ENCODE data around the gene ZNF629.
A peak's percentile ranks its signal among the peaks of the same experiment; 100 is the strongest.

Gene ZNF629

DNA sequence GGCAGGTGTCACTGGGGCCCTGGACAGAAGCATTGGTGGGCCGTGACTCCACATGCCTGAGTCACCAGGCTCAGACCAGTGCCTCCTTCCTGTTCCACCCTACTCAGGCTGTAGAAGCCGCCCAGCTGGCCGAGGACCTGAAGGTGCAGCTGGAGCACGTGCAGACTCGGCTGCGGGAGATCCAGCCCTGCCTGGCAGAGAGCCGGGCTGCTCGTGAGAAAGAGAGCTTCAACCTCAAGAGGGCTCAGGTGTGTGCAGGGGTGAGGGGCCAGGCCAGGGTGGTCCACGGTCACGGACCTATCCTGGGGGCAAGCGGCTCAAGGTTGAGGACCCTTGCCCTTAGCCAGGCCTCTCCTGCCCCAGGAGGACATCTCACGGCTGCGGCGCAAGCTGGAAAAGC is 15.3 kb downstream of the ZNF629 start:
- in situ Hi-C loops (cut with HindIII; ENCODE audit: low pct_unique_long_range_greater_than_20kb, low sequenced_read_pairs): no loop called here
- no peak for DNase-seq (ENCODE audit: low read depth in 1 of 2, low spot score in 1 of 2)
- TF ChIP-seq JUND (IDR thresholded peaks at IDR 0.05; ENCODE audit: low read depth): no peak

DNA sequence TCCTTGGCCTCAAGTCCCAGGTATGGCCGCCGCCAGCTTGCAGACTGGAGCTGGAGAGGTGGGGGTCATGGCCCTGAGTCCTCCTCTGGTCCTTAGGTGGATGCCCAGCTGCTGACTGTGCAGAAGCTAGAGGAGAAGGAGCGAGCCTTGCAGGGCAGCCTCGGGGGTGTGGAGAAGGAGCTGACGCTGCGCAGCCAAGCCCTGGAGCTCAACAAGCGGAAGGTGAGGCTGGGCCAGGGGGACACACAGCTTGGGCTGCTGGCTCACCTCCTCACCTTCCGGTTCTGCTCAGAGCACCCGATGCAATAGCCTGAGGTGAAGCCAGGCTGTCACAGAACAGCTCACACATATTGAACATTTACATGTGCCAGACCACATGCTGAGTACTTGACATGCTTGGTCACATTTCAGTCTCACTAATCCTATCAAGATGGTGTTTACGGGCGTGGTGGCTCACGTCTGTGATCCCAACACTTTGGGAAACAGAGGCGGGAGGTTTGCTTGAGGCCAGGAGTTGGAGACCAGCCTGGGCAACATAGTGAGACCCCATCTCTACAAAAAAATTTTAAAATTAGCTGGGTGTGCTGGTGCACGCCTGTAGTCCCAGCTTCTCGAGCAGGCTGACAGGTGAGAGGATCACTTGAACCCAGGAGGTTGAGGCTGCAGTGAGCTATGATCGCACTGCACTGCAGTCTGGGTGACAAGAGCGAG is 17.5 kb downstream of the ZNF629 start:
- in situ Hi-C loops (cut with HindIII; ENCODE audit: low pct_unique_long_range_greater_than_20kb, low sequenced_read_pairs): no loop called here
- no peak for TF ChIP-seq JUND (IDR thresholded peaks at IDR 0.05; ENCODE audit: low read depth)
- DNase-seq (ENCODE audit: low read depth in 1 of 2, low spot score in 1 of 2): no peak

DNA sequence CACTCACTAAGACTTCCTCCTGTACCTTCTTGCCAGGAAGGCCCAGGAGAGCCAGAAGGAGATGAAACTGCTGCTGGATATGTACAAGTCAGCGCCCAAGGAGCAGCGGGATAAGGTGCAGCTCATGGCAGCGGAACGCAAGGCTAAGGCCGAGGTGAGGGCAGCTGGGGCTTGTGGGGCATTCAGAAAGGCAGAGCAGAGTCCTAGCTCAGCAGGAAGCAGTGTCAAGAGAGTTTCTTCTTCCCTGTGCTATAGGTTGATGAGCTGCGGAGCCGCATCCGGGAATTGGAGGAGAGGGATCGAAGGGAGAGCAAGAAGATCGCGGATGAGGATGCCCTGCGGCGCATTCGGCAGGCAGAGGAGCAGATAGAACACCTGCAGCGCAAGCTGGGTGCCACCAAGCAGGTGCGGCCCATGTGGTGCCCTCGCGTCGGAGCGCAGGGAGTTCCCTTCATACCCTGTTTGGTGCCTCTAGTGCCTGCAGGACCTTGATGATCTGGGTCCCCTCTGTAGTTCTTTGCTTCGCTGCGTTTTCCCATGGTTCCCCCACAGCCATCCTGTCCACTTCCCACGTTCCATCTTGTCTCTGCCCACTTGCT is 18.3 kb downstream of the ZNF629 start:
- no peak for TF ChIP-seq JUND (IDR thresholded peaks at IDR 0.05; ENCODE audit: low read depth)
- in situ Hi-C loops (cut with HindIII; ENCODE audit: low pct_unique_long_range_greater_than_20kb, low sequenced_read_pairs): no loop called here
- no peak for DNase-seq (ENCODE audit: low read depth in 1 of 2, low spot score in 1 of 2)

DNA sequence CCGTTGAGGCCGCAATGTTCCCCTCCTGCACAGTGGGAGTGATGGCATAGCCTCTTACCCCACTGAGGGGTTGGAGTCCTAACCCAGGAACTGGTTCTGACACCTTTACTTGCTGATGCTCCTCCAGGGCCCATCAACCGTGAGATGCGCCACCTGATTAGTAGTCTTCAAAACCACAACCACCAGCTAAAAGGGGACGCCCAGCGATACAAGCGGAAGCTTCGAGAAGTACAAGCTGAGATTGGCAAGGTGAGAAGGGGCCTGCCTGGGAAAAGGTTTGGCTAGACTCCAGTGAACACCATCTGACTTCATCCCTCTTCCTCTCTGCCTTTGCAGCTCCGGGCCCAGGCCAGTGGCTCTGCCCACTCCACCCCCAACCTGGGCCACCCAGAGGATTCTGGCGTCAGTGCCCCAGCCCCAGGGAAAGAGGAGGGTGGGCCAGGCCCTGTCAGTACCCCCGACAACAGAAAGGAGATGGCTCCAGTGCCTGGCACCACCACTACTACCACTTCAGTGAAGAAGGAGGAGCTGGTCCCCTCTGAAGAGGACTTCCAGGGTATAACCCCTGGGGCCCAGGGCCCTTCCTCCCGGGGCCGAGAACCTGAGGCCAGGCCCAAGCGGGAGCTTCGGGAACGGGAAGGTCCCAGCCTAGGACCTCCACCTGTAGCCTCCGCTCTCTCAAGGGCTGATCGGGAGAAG is 19.1 kb downstream of the ZNF629 start:
- no peak for DNase-seq (ENCODE audit: low read depth in 1 of 2, low spot score in 1 of 2)
- in situ Hi-C loops (cut with HindIII; ENCODE audit: low pct_unique_long_range_greater_than_20kb, low sequenced_read_pairs): no loop called here
- TF ChIP-seq JUND (IDR thresholded peaks at IDR 0.05; ENCODE audit: low read depth): no peak

DNA sequence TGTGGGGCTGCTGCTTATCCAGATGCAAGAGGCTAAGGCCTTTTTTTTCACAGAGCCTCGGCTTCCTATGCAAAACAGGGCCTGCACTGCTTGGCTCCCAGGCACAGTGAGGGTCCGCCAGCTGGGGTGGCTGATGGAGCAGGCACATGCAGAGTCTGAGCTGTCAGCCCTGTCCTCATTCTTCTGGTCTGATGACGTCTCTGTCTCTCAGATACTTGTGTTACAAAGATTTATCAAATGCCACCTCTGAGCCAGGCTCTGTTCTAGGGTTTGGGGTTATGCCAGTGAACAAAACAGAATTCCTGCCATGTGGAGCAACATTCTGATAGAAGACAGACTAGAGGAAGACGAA is 20.1 kb downstream of the ZNF629 start:
- no peak for TF ChIP-seq JUND (IDR thresholded peaks at IDR 0.05; ENCODE audit: low read depth)
- DNase-seq (ENCODE audit: low read depth in 1 of 2, low spot score in 1 of 2): no peak
- in situ Hi-C loops (cut with HindIII; ENCODE audit: low pct_unique_long_range_greater_than_20kb, low sequenced_read_pairs): no loop called here

DNA sequence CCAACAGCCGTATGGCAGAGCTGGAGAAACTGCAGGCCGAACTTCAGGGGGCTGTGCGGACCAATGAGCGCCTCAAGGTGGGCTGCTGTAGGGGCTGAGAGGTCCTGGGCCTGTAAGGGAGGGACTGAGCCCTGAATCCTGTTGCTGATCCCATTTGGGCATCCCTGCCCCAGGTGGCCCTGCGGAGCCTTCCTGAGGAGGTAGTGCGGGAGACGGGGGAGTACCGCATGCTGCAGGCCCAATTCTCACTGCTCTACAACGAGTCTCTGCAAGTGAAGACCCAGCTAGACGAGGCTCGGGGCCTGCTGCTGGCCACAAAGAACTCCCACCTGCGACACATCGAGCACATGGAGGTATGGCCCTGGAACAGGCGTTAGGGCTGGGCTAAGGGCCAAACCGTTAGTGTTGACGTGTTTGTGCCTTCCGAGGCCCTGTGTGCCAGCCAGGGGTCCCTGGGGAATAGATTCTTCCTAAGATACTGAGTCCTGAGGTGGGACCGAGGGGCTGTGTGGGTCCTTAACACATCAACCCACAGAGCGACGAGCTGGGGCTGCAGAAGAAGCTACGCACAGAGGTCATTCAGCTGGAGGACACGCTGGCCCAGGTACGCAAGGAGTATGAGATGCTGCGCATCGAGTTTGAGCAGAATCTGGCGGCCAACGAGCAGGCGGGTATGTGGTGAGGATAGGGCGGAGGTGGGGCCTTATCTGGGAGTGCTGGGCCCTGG is 20.6 kb downstream of the ZNF629 start:
- in situ Hi-C loops (cut with HindIII; ENCODE audit: low pct_unique_long_range_greater_than_20kb, low sequenced_read_pairs): no loop called here

DNA sequence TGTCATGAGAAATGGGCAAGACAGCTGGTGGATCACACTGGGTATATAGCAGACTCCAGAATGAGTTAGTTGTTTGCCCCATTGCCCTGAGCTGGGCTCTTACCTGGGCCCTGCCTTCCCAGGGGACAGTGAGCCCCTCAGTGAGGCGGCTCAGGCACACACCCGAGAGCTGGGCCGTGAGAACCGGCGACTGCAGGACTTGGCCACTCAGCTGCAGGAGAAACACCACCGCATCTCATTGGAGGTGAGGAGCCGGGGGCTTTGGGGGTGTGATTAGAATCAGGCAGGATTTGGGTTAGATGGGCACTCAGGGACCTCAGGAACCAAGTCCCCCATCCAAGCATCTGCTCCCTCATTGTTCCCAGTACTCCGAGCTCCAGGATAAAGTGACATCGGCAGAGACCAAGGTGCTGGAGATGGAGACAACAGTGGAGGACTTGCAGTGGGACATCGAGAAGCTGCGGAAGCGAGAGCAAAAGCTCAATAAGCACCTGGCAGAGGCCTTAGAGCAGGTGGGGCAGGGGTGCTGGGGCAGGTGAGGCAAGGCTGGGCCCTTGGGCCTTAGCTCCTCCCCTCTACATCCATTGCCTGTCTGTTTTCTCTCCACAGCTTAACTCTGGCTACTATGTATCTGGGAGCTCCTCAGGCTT is 22.1 kb downstream of the ZNF629 start:
- no peak for DNase-seq (ENCODE audit: low read depth in 1 of 2, low spot score in 1 of 2)
- no peak for TF ChIP-seq JUND (IDR thresholded peaks at IDR 0.05; ENCODE audit: low read depth)
- in situ Hi-C loops (cut with HindIII; ENCODE audit: low pct_unique_long_range_greater_than_20kb, low sequenced_read_pairs): no loop called here

More for the DNA sequence above, 20.6 kb downstream of the ZNF629 start:
- no peak for DNase-seq (ENCODE audit: low read depth in 1 of 2, low spot score in 1 of 2)
- no peak for TF ChIP-seq JUND (IDR thresholded peaks at IDR 0.05; ENCODE audit: low read depth)

DNA sequence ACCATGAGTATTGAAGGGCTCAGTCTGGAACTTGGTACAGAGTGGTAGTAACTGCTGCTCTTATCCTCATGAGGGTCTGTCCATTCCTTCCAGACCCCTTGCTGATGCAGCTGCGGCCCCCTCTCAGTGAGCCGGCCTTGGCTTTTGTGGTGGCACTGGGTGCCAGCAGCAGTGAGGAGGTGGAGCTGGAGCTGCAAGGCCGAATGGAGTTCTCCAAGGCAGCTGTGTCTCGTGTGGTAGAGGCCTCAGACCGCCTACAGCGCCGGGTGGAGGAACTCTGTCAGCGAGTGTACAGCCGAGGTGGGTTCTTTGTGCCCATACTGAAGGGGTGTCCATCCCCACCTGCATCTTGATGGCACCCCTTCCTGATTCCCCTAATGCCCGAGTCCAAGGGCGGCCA is 22.9 kb downstream of the ZNF629 start:
- no peak for TF ChIP-seq JUND (IDR thresholded peaks at IDR 0.05; ENCODE audit: low read depth)
- no peak for DNase-seq (ENCODE audit: low read depth in 1 of 2, low spot score in 1 of 2)
- in situ Hi-C loops (cut with HindIII; ENCODE audit: low pct_unique_long_range_greater_than_20kb, low sequenced_read_pairs): no loop called here

DNA sequence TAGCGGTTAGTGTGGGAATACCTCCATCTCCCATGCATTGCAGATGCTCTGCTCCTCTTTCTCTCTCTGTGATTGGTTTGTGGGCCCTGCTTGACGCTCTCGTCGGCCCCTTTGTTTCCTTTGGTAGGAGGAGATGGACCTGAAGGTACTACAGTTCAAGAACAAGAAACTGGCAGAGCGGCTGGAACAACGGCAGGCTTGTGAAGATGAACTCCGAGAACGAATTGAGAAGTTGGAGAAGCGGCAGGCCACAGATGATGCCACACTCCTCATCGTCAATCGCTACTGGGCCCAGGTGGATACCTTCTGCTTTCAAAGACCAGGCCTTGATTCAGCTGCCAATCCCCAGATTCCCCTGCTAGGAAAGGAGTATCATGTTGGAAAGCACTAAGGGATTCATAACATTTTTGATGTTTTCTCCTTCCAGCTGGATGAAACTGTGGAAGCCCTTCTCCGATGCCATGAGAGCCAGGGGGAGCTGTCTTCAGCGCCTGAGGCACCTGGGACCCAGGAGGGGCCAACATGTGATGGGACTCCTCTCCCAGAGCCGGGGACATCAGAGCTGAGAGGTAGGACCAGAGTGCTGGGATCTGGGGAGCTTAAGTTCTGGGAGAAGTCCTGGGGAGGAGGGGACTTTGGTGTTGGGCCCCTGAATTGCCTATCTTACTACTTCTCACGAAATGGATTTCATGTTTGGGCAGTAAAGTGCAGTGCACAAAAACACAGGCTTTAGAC is 23.8 kb downstream of the ZNF629 start:
- TF ChIP-seq JUND (IDR thresholded peaks at IDR 0.05; ENCODE audit: low read depth): no peak
- in situ Hi-C loops (cut with HindIII; ENCODE audit: low pct_unique_long_range_greater_than_20kb, low sequenced_read_pairs): no loop called here
- no peak for DNase-seq (ENCODE audit: low read depth in 1 of 2, low spot score in 1 of 2)

DNA sequence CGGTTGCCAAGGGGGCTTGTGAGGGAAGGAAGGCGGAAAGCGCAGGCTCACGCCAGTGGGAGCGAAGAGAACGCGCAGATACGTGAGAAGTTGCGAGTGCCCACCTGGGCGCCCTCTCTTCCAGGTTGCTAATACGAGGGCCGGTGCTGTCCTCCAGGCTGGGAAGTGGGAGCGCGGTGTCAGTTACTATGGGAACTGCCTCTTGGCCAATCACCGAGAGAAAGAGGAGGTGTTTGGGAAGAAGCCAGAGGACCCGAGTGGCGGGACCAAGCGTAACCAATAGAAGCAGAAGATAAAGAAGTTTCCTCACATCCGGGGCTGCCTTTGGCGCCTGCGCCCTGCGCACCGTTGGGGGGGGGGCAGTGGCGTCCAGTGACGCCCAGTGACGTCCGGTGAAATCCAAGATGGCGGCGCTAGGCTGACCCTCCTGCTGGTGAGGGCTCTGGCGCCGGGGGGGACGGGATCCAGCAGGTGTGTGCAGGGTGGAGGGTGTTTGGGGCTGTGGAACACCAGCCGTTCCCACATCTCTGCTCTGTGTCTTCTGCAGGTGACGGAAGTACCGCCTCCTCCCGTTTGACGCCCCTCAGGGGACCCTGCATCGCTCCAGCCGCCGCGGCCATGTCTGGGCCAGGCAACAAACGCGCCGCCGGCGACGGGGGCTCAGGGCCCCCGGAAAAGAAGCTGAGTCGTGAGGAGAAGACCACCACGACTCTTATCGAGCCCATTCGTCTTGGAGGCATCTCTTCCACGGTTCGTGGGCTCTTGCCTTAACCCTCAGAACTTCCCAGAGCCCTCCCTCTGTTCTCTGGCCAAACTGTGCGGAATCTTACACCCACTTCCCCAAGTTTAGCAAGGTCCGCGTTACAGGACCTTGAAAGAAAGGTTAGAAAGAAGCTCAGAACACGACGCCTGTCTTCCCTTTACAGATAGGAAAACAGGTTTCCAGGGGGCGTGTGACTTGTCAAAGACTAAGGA is 24.8 kb downstream of the ZNF629 start, which contains the start of the genes CFAP119 and RNF40:
TSS of gene CFAP119 (minus strand) at position 135 of the 975 bp plus-strand sequence. CDS start 314 bp downstream, outside the sequence.
TSS of gene RNF40 (plus strand) at position 395 of the 975 bp plus-strand sequence. CDS start at position 619, 224 bp downstream.
- DNase-seq (ENCODE audit: low read depth in 1 of 2, low spot score in 1 of 2): peak; percentile 99
- TF ChIP-seq JUND (IDR thresholded peaks at IDR 0.05; ENCODE audit: low read depth): no peak
- in situ Hi-C loops (cut with HindIII; ENCODE audit: low pct_unique_long_range_greater_than_20kb, low sequenced_read_pairs): no loop called here

Data from T47D (cell line).